Endothelial cell of umbilical vein (primary cell): ENCODE data around the gene MRPL50. TPM values are rescaled to one million over a fixed set of nuclear protein-coding genes. Genes with fewer than 3 reads are reported as not detected.

Source experiments
- BruUV-seq: library from RNA; stranded (reverse); fragments of 400-500 nt; replicated peaks from 2 replicates; lab custom pipeline; 2021; lab: Mats Ljungman, UMichigan
- CTCF ChIA-PET: fragments of 300-600, 350-600 bp; sonication (Branson Sonifier 250); formaldehyde crosslinking; loops from one replicate; lab custom pipeline; 2021; ENCODE audit warnings: antibody characterized with exemption, inconsistent platforms; lab: Charles Lee
- POLR2A ChIA-PET: fragments of 300-600, 350-600 bp; sonication (Branson Sonifier 250); formaldehyde crosslinking; loops from one replicate; lab custom pipeline; 2021; ENCODE audit warnings: antibody characterized with exemption, inconsistent platforms; lab: Charles Lee
- DNase-seq: peaks from one replicate; pipeline ENCODE4 v3.0.0-alpha.2; 2011; ENCODE audit warnings: low read depth, low spot score
- FAIRE-seq: peaks from 2 replicates; lab custom pipeline; 2011; peaks lifted over from hg19 to GRCh38; lab: Jason Lieb, UNC
- H2AFZ ChIP-seq: 2 replicates; pipeline ENCODE4 v1.6.0; 2012; ENCODE audit warnings: low read depth, low read length, control low read depth, inconsistent platforms
- H3K27ac ChIP-seq: 2 replicates; pipeline ENCODE4 v1.5.1; 2011; ENCODE audit warnings: low read depth, mild to moderate bottlenecking, control low read depth, low read length, moderate library complexity; ENCODE audit not compliant: insufficient read depth
- H3K27me3 ChIP-seq, 2 experiments: 2 replicates each; pipeline versions ENCODE4 v1.6.0 to v1.6.1; 2011; ENCODE audit warnings: low read length in 2 of 2, mixed read lengths in 1 of 2; ENCODE audit not compliant: control insufficient read depth in 2 of 2, insufficient read depth in 2 of 2
- H3K36me3 ChIP-seq, 2 experiments: 2 replicates in 1 of 2; 3 replicates in 1 of 2; pipeline ENCODE4 v1.5.1; 2011; ENCODE audit warnings: low read length in 2 of 2, mild to moderate bottlenecking in 1 of 2, moderate library complexity in 1 of 2; ENCODE audit not compliant: control insufficient read depth in 2 of 2, insufficient read depth in 2 of 2; ENCODE audit errors: extremely low read depth in 1 of 2
- H3K4me1 ChIP-seq: 3 replicates; pipeline ENCODE4 v1.5.1; 2011; ENCODE audit warnings: mild to moderate bottlenecking, low read length; ENCODE audit not compliant: control insufficient read depth, insufficient read depth; ENCODE audit errors: extremely low read depth
- H3K4me2 ChIP-seq: 2 replicates; pipeline ENCODE4 v1.6.1; 2011; ENCODE audit warnings: low read length, control low read depth, mixed read lengths; ENCODE audit not compliant: insufficient read depth
- H3K4me3 ChIP-seq, 3 experiments: fragments of 200-600 bp in 1 of 3; sonication (generic), shearing (Covaris generic) in 1 of 3; replicated peaks in 1 of 3; 2 replicates each; pipeline ENCODE4 v1.5.1; 2011 to 2016; ENCODE audit warnings: control low read depth in 3 of 3, low read length in 3 of 3, mild to moderate bottlenecking in 2 of 3, inconsistent platforms in 1 of 3, low read depth in 1 of 3, moderate library complexity in 1 of 3; ENCODE audit not compliant: insufficient read depth in 1 of 3
- H3K79me2 ChIP-seq: 2 replicates; pipeline ENCODE4 v1.6.0; 2012; ENCODE audit warnings: low read length, inconsistent platforms; ENCODE audit not compliant: control insufficient read depth, insufficient read depth
- H3K9ac ChIP-seq: replicated peaks from 2 replicates; pipeline ENCODE3; 2011; ENCODE audit warnings: low read length, control low read depth; ENCODE audit not compliant: insufficient read depth; ENCODE audit errors: extremely low read depth
- H3K9me1 ChIP-seq: replicated peaks from 3 replicates; pipeline ENCODE4 v1.6.0; 2011; ENCODE audit warnings: mild to moderate bottlenecking, low read length; ENCODE audit not compliant: control insufficient read depth, insufficient read depth; ENCODE audit errors: extremely low read depth
- H3K9me3 ChIP-seq: replicated peaks from 2 replicates; pipeline ENCODE4 v1.5.1; 2012; ENCODE audit warnings: low read length, inconsistent platforms; ENCODE audit not compliant: control insufficient read depth, insufficient read depth
- H4K20me1 ChIP-seq: replicated peaks from 2 replicates; pipeline ENCODE3; 2011; ENCODE audit warnings: mild to moderate bottlenecking, low read length; ENCODE audit not compliant: control insufficient read depth, insufficient read depth; ENCODE audit errors: extremely low read depth
- CTCF ChIP-seq, 2 donors: IDR thresholded peaks; 1 replicate in 1 of 2; 2 replicates in 1 of 2; pipeline ENCODE4 v1.5.1; 2011; ENCODE audit warnings: low read length in 2 of 2, mild to moderate bottlenecking in 2 of 2, moderate library complexity in 2 of 2, control low read depth in 1 of 2, inconsistent platforms in 1 of 2, low read depth in 1 of 2; ENCODE audit not compliant: insufficient read depth in 1 of 2; ENCODE audit errors: extremely low read depth in 1 of 2
- EZH2 ChIP-seq: IDR thresholded peaks from 2 replicates; pipeline ENCODE4 v1.6.1; 2012; ENCODE audit warnings: borderline replicate concordance, low read depth, mild to moderate bottlenecking, moderate library complexity, low read length, inconsistent platforms; ENCODE audit not compliant: severe bottlenecking
- FOS ChIP-seq: IDR thresholded peaks from 2 replicates; pipeline ENCODE4 v1.6.1; 2011; ENCODE audit warnings: mild to moderate bottlenecking, low read length, moderate library complexity, borderline replicate concordance; ENCODE audit not compliant: insufficient read depth
- GATA2 ChIP-seq: IDR thresholded peaks from 2 replicates; pipeline ENCODE4 v1.7.0; 2011; ENCODE audit warnings: low read depth, mild to moderate bottlenecking, moderate library complexity, mixed read lengths, low read length; ENCODE audit not compliant: insufficient read length, insufficient read depth
- JUN ChIP-seq: IDR thresholded peaks from 2 replicates; pipeline ENCODE4 v1.6.1; 2011; ENCODE audit warnings: borderline replicate concordance, low read depth; ENCODE audit not compliant: insufficient read length, insufficient read depth
- MYC ChIP-seq: IDR thresholded peaks from one replicate; pipeline ENCODE4 v1.6.1; 2011; ENCODE audit warnings: mild to moderate bottlenecking, low read depth, low read length
- POLR2A ChIP-seq: IDR thresholded peaks from 2 replicates; pipeline ENCODE4 v1.6.1; 2012; ENCODE audit warnings: low read depth, mild to moderate bottlenecking, control low read depth, low read length
- POLR2AphosphoS5 ChIP-seq: IDR thresholded peaks from 2 replicates; pipeline ENCODE4 v1.6.1; 2012; ENCODE audit warnings: low read depth, mild to moderate bottlenecking, control low read depth, low read length, moderate library complexity; ENCODE audit not compliant: insufficient read depth
- dilution Hi-C: fragments of 300-500 bp; cut with MboI; formaldehyde crosslinking; loops from one replicate; pipeline ENCODE4 v1.15.0; 2019; ENCODE audit warnings: low sequenced_read_pairs; ENCODE audit not compliant: extremely low pct_ligation_motif_present
- intact Hi-C: fragments of 100-400 bp; cut with micrococcal nuclease; formaldehyde crosslinking; loops from one replicate; pipeline ENCODE4 v1.10.0; 2022
- polyA plus RNA-seq, 4 experiments: library from polyadenylated mRNA; depleted of rRNA in 3 of 4; stranded (reverse) in 3 of 4; unstranded in 1 of 4; fragments of >200 nt; gene quantifications; 2 replicates each; pipeline versions ENCODE4 v1.2.1 to v1.2.3, GENCODE V29; 2011 to 2012; ENCODE audit warnings: missing spikeins in 1 of 4
- total RNA-seq: library from RNA; stranded (reverse); gene quantifications from 2 replicates; pipeline ENCODE4 v1.2.3, GENCODE V29; 2021
- TF ChIP-seq, protein P1 (sequence below): IDR thresholded peaks from 2 replicates; pipeline ENCODE4 v1.6.1; 2011; ENCODE audit not compliant: insufficient read depth, insufficient read length

Gene MRPL50
- total and polyA plus RNA-seq, 2 donors (not counting 3 experiments of a cell fraction or from before 2014, with no cell fraction given), result 5.7 to 9.7 TPM

DNA sequence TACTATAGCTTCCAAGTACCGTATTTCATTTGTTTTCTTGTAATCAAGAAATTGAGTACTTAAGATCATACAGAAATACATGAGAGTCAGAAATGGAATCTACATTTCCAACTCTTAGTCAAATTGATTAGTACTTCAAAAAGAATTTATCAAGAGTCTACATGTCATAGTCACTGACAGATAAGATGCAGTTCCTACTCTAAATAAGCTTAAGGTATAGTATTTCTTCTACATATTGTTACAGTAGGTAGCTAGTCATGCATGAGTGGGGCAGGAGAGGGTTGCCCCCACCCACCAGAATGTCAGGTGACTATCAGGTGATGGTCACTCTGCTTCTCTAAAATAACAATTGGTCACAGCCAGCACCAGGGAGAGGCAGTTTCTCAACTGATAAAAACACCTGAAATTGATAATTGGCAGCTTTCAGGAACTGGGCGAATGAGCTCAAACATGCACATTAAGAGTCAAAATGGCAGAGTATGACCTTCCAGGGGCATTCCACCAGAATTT is 16.5 kb downstream of the MRPL50 start:
- TF ChIP-seq GATA2 (no peak), FOS (no peak), MYC (no peak), EZH2 (no peak), POLR2A (no peak), JUN (no peak), POLR2AphosphoS5 (no peak), CTCF (IDR thresholded peaks at IDR 0.05; ENCODE audit: extremely low read depth in 1 of 2, insufficient read depth in 1 of 2, low read depth in 1 of 2, low read length in 2 of 2) (no peak)
- TF ChIP-seq, protein P1, sequence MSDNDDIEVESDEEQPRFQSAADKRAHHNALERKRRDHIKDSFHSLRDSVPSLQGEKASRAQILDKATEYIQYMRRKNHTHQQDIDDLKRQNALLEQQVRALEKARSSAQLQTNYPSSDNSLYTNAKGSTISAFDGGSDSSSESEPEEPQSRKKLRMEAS, result no peak
- POLR2A ChIA-PET, result no interaction called here
- Histone ChIP-seq H3K9me3 (no peaks in the 10 kb centered on the region), H3K4me1 (no peaks in the 10 kb centered on the region), H3K4me3 (no peak overlapping the region), H3K27me3 (no peaks in the 10 kb centered on the region), H3K4me2 (no peak overlapping the region), H4K20me1 (no peaks in the 10 kb centered on the region), H3K9ac (no peak overlapping the region), H3K9me1 (no peaks in the 10 kb centered on the region), H3K79me2 (no peaks in the 10 kb centered on the region), H3K36me3 (no peaks in the 10 kb centered on the region), H2AFZ (no peak overlapping the region), H3K27ac (no peak overlapping the region)
- FAIRE-seq, result no peak
- no peak for DNase-seq
- intact Hi-C loops (no loop called here), dilution Hi-C loops (no loop called here)
- BruUV-seq, result no TSS peak
- CTCF ChIA-PET, result interaction anchor here (1.2 to 1.9 kb wide), 2 partner anchors 9 to 148 kb away, joined by 5 to 7 read pairs; no protein-coding TSS in a partner anchor
